Activated naive CD4-positive, alpha-beta T cell treated with Interleukin-2 at 50 U/mL for 16 hours (primary cell): Measurements from ENCODE around the gene P4HA3.
"Not testable (repeated sequence)": the region's sequence is repeated elsewhere in the genome, so short reads cannot be mapped to it uniquely, and the experiment has no call there.

Experiments used
- DNase-seq: peaks from one replicate; pipeline ENCODE4 v3.0.0-alpha.2; 2020

The P4HA3 gene

GRCh38 chr11:74311352-74311926 lies at the start of gene P4HA3:
Gene P4HA3, minus strand, starts transcription at chr11:74311640. Its CDS starts 29 bp downstream, at chr11:74311611.
- DNase-seq, result peak; percentile 44

DNA sequence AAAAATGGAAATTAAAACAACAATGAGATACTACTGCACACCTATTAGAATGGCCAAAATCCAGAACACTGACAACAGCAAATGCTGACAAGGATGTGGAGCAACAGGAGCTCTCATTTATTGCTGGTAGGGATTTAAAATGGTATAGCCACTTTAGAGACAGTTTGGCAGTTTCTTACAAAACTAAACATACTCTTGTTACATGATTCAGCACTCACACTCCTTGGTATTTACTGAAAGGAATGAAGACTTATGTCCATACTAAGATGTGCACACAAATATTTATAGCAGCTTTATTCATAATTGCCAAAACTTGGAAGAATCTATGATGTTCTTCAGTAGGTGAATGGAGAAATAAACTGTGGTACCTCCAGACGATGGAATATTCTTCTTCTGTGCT lies 46.0 kb upstream of the P4HA3 start:
- DNase-seq, result no peak

DNA sequence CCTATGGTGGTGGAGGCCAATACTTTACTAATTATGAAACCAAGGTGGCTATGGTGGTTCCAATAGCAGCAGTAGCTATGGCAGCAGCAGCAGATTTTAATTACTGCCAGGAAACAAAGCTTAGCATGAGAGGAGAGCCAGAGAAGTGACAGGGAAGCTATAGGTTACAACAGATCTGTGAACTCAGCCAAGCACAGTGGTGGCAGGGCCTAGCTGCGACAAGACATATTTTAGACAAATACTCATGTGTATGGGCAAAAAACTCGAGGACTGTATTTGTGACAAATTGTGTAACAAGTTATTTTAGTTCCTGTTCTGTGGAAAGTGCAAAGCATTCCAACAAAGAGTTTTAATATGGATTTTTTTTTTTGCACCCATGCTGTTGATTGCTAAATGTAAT lies 44.2 kb upstream of the P4HA3 start:
- DNase-seq, result no peak

- DNase-seq, result no peak
Measured at GRCh38 chr11:74354036-74354435, 42.6 kb upstream of the P4HA3 start.

- no peak for DNase-seq
Measured at GRCh38 chr11:74347381-74347780, 35.9 kb upstream of the P4HA3 start.

- no peak for DNase-seq
Measured at GRCh38 chr11:74345420-74345819, 34.0 kb upstream of the P4HA3 start.

DNA sequence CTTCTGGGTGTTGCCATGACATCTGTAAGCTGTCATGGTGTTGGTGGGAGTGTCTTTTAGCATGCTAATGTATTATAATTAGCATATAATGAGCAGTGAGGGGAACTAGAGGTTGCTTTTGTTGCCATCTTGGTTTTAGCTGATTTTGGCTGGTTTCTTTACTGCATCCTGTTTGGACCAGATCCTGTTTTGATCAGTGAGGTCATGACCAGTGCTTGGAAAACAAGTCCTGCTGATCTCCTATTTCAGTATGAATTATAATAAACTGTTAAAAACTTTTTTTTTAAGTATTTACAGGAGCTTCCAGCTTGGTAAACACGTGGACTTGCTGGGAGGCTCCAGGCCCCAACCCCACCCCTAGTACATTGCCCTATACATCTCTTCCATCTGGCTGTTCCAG lies 30.5 kb upstream of the P4HA3 start:
- DNase-seq, result no peak

DNA sequence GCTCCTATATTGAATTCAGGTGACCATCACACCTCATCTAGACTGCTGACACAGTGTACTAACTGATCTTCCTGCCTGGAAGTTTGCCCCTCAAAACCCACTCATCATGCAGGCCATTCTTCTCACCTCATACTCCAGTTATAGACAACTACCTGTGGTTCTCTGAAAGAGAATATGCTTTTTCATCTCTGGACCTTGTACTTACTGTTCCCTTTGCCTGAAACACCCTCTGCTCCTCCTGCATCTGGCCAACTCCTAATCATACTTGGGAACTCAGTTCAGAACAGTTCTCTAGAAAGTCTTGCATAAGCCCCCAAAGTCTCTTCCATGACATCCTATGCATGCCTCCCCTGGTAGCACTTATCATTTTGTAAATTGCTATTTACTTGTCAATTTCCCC lies 28.2 kb upstream of the P4HA3 start:
- DNase-seq, result no peak

DNA sequence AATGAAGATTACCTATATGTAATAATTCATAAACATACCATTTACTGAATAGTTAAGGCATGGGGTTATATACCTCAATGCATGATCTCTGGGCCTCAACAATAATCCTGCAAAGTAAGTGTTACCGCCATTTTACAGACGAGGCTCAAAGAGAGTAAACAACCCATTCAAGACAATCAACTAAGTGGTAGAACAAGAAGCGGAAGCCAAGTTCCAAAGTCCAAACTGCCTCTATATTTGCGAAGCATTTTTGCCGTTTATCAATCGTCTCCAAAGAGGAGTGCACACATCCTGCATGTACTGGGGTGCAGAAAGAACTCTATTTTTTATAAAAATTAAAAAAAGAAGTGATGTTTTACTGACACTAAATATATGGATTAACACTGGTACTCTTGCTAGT lies 27.5 kb upstream of the P4HA3 start:
- no peak for DNase-seq

GRCh38 chr11:74333193-74333592 lies 21.8 kb upstream of the P4HA3 start:
- no peak for DNase-seq

DNA sequence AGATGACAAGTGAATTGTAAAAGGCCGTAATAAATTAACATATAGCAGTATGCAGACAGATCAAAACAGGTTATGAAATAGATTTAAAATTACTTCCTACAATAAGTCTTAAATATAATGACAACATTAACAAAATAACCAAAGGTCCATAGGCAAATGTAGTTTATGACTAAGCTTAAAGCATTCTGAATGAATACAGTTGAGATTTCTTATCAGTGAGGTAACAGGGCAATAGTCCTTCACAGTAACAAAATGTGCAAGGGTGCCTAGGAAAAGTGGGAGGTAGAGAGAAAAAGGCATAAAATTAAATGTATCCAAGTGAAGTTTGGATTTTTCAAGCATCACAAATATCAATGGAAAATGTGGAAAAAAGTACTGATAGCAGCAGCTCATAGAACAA lies 20.9 kb upstream of the P4HA3 start:
- no peak for DNase-seq

- DNase-seq, result not testable (repeated sequence)
Measured at GRCh38 chr11:74331000-74331399, 19.6 kb upstream of the P4HA3 start.

DNA sequence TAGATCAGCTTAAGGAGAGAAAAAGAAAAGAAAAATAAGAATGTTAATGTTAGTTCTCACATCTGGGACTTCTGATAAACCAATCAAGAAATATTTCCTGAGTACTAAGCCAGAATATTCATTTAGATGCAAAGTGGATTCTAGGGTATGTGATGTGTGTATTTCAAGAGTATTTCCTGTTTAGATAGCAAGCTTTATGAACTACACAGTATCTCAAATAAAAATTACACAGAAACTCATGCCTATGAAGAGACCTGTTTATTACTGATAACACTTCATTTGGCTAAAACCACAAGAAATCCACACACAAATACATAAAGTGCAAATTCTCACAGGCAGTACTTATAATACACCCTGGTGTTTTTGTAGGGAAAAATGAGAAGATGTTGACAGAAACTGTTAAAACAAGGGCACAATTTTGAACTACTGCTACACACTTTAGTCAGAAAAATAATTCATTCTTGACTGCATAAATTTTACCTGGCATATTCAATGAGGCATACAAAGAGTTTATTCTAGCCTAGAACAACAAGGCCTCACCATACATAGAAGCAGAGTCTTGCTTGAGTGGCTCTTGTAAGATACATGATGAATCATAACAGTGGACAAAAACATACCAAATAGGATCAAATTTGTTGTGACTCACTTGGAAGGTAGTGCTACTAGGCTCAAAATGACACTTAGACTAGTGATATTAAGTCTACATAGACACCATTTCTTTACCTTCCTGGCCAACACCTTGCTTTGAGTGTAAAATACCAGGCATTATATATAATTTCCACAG lies 18.8 kb upstream of the P4HA3 start:
- DNase-seq, result no peak

- DNase-seq, result no peak
Measured at GRCh38 chr11:74327076-74327475, 15.6 kb upstream of the P4HA3 start.

DNA sequence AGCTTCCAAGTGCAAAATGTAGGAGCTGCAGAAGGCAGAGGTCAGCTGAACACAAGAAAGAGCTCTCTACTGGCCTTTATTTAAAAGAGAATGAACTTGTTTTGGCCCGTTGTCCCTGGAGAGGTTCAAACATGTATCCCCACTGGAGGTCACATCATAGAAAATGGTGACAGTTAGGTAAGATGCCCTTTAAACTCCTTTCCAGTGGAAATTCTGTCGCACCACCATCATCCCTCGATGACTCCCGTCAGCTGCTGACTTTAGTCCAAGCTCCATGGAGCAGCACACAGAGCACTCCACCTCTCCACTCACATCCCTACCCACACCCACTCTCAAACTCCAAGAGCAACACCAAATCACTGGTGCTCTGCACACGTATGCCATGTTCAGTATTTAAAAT lies 15.2 kb upstream of the P4HA3 start:
- no peak for DNase-seq

DNA sequence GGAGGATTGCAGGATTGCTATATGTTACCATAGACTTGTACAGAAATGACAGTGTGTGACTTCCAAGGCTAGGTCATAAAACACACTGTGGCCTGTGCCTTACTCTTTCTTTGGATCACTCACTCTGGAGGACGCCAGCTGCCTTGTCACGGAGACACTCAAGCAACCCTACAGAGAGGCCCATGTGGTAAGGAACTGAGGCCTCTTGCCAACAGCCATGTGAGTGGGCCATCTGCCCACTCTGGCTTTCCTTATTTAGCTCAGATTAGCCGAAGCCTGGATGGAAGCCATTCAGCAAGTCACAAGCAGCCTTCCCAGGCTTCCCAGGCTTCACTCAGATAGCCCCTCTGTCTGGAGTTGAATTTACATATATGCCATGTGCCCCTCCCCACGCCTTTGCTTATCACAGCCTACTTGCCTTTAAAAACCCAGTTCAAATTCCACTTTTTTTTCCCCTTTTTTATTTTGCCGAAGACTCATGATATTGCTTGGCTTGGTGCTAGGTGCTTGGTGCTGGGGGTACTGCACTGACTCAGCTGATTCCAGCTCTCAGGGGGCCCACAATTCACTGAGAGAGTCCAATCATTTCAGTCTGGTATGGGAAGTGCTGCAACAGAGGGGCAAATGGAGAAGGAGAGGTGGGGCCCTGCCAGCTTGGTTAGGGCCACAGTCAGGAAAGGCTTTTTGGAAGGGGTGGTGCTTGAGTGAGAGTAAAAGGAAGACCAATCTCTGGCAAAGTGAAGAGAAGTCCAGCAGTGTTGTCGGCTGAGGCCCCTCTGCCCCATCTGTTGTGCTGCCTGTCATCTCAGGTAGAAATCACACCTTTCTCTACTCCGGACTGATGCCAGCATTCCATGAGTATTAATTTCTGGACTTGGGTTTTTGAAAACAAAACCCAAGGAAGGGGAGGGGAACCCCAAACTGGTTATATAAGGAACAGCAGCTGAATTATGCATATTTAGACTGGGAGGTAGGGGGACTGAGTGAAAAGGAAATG lies 14.5 kb upstream of the P4HA3 start:
- no peak for DNase-seq

GRCh38 chr11:74322667-74323066 lies 11.2 kb upstream of the P4HA3 start:
- DNase-seq, result no peak

DNA sequence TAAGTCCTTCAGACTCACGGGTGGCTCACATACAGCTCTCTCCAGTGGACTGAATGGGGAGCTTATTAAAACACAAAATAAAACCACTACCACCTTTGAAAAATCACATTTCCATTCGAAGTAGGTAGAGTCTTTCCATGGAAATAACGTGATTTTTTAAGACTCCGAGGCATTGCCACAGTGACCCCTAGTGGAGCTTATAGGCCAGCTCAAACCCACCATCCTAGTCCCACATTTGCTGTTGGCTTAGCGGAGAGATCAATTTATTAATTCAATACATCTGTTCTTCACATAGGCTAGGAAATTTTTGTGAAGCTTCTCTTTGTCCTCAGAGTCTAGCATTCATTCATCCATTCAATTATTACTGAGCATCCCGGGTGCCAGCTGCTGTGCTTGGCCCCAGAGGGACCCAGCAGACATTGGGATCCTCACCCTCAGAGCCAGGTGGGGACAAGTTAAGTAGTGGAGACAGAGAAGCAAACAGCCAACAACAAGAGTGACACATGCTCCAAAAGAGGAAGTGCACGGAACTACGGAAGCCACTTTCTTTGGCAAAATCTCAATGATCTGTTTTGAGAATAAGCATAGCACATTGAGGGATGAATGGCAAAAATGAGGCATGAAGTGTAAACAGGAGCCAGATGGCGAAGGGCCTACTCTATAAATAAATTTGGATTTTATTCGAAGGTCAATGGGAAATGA lies 10.2 kb upstream of the P4HA3 start:
- peak; percentile 12 for DNase-seq

DNA sequence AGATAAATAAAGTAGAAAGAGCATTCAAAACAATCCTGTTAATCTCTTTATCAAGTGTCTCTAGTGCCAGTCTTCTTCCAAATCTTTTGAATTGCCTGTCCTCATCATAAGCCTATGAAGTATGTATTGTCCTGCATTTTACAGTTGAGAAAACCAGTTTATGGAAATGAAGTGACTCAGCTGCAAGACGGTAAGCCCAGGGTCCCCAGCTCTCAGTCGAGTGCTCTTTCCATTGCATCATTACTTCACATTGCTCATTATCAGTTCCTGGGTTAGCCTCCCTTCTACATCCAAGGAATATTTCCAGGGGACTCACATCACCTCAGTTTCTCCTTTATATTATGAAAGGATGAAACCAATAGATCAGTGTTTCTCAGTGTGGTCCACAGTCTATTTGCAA lies 9.1 kb upstream of the P4HA3 start:
- DNase-seq, result no peak

- DNase-seq, result no peak
Measured at GRCh38 chr11:74319139-74319816, 7.8 kb upstream of the P4HA3 start.

- no peak for DNase-seq
Measured at GRCh38 chr11:74318241-74318932, 6.9 kb upstream of the P4HA3 start.
